Measurements from ENCODE around the gene SRGAP3.

DNA sequence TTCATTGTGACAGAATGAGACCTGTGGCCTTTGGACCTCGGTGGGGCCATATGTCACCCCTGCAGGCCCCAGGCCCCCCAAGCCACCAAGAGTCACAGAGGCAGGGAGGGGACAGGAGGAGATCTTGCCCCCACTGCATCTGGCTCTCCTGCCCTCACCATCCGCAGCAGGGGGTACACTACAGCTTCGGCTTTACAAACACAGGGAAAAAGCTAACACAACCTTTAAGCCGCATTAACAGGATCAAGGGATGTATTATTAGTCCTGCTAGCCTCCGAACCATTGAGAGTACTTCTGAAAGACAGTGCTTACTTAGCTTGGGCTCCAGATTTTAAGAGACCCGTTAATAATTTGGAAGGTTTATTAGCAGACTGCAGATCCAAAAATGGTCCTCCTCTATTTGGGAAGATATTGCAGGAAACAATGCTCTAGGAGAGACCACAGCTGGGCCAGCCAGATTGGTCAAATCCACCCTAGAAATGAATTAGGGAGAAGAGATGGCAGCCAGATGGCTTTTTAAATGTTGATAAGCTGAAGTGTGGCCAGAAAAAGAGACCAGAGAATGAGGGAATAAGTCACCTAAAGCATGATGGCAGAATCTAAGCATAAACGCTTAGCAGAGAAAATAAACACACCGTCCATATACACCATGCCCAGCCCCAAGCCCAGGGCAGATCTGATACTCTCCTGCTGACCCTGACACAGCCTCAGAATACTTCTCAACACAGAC is 31.5 kb downstream of the SRGAP3 start:
- no peak for TF ChIP-seq EZH2phosphoT487 (IDR thresholded peaks at IDR 0.05; ENCODE audit: low read depth, severe bottlenecking, unreplicated experiment)
- TF ChIP-seq, protein P1, sequence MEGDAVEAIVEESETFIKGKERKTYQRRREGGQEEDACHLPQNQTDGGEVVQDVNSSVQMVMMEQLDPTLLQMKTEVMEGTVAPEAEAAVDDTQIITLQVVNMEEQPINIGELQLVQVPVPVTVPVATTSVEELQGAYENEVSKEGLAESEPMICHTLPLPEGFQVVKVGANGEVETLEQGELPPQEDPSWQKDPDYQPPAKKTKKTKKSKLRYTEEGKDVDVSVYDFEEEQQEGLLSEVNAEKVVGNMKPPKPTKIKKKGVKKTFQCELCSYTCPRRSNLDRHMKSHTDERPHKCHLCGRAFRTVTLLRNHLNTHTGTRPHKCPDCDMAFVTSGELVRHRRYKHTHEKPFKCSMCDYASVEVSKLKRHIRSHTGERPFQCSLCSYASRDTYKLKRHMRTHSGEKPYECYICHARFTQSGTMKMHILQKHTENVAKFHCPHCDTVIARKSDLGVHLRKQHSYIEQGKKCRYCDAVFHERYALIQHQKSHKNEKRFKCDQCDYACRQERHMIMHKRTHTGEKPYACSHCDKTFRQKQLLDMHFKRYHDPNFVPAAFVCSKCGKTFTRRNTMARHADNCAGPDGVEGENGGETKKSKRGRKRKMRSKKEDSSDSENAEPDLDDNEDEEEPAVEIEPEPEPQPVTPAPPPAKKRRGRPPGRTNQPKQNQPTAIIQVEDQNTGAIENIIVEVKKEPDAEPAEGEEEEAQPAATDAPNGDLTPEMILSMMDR (IDR thresholded peaks at IDR 0.05; ENCODE audit: poor library complexity): no peak

Measured in hepatocyte (in vitro differentiated cells).